KBM-7 (cell line): ENCODE measurements around the gene SAMD10.
"Not testable (repeated sequence)": the region's sequence is repeated elsewhere in the genome, so short reads cannot be mapped to it uniquely, and the experiment has no call there.

ENCODE experiments used
- DNase-seq: peaks from one replicate; pipeline ENCODE4 v3.0.0-alpha.2; 2015
- in situ Hi-C: fragments of 300-500 bp; cut with MboI; formaldehyde crosslinking; loops from 2 replicates; pipeline ENCODE4 v1.14.3; 2020; ENCODE audit warnings: low sequenced_read_pairs, low pct_unique_long_range_greater_than_20kb, mixed read lengths

The SAMD10 gene

GRCh38 chr20:63979557-63980316 is at the start of gene SAMD10:
Gene SAMD10, minus strand, starts transcription at chr20:63979642. Its CDS starts 175 bp downstream, at chr20:63979467.
- in situ Hi-C loops = no loop called here

GRCh38 chr20:64027981-64028685 is 48.7 kb upstream of the SAMD10 start:
- DNase-seq = no peak
- in situ Hi-C loops = no loop called here

More at GRCh38 chr20:63979557-63980316, at the start of gene SAMD10:
- peak; percentile 91 for DNase-seq

- in situ Hi-C loops = no loop called here
- no peak for DNase-seq
Observed at GRCh38 chr20:64025826-64026412, 46.5 kb upstream of the SAMD10 start.

GRCh38 chr20:64025101-64025825 is 45.8 kb upstream of the SAMD10 start:
- in situ Hi-C loops = no loop called here
- DNase-seq = no peak

GRCh38 chr20:64024141-64024990 is 44.9 kb upstream of the SAMD10 start:
- in situ Hi-C loops = no loop called here
- no peak for DNase-seq

GRCh38 chr20:64023361-64024140 is 44.1 kb upstream of the SAMD10 start:
- no peak for DNase-seq
- in situ Hi-C loops = no loop called here

GRCh38 chr20:64022671-64023360 is 43.4 kb upstream of the SAMD10 start:
- no peak for DNase-seq
- in situ Hi-C loops = no loop called here

- in situ Hi-C loops = no loop called here
- DNase-seq = no peak
Observed at GRCh38 chr20:64021124-64021975, 41.9 kb upstream of the SAMD10 start.

GRCh38 chr20:64015635-64016034 is 36.2 kb upstream of the SAMD10 start:
- in situ Hi-C loops = no loop called here
- DNase-seq = no peak

GRCh38 chr20:64012385-64013154 is 33.1 kb upstream of the SAMD10 start:
- in situ Hi-C loops, DNase-seq: not testable (repeated sequence)

- in situ Hi-C loops = no loop called here
- no peak for DNase-seq
Observed at GRCh38 chr20:64011366-64011779, 31.9 kb upstream of the SAMD10 start.

GRCh38 chr20:64010711-64011237 is 31.3 kb upstream of the SAMD10 start:
- in situ Hi-C loops = no loop called here
- no peak for DNase-seq

GRCh38 chr20:64009811-64010387 is 30.5 kb upstream of the SAMD10 start:
- in situ Hi-C loops = no loop called here
- peak; percentile 8 for DNase-seq

- no peak for DNase-seq
- in situ Hi-C loops = no loop called here
Observed at GRCh38 chr20:64006902-64007301, 27.5 kb upstream of the SAMD10 start.

GRCh38 chr20:64006490-64006889 is 27.0 kb upstream of the SAMD10 start:
- in situ Hi-C loops = no loop called here
- DNase-seq = no peak
